MCF 10A (cell line): ENCODE results near the gene HAUS3. TPM values are rescaled to one million over a fixed set of nuclear protein-coding genes. Genes with fewer than 3 reads are reported as not detected.

Experiments
- BruUV-seq: library from RNA; stranded (reverse); fragments of 400-500 nt; replicated peaks from 2 replicates; lab custom pipeline; 2021; lab: Mats Ljungman, UMichigan
- CTCF ChIA-PET: fragments of 300-600 bp; sonication (Branson Sonifier 250); formaldehyde crosslinking; extraction: SDS; loops from one replicate; lab custom pipeline; 2021; ENCODE audit warnings: antibody characterized with exemption, inconsistent platforms; lab: Yijun Ruan, JAX
- POLR2A ChIA-PET: fragments of 300-600, 350-650 bp; sonication (Branson Sonifier 250); formaldehyde crosslinking; extraction: SDS; loops from one replicate; lab custom pipeline; 2020; ENCODE audit warnings: antibody characterized with exemption, inconsistent platforms; lab: Yijun Ruan, JAX
- DNase-seq: peaks from one replicate; pipeline ENCODE4 v3.0.0-alpha.2; 2018; ENCODE audit not compliant: unreplicated experiment
- H3K27ac Mint-ChIP-seq: one replicate; pipeline ENCODE4 v1.8.0; 2022; ENCODE audit warnings: mild to moderate bottlenecking, low read depth, mixed read lengths; ENCODE audit not compliant: unreplicated experiment
- H3K27me3 Mint-ChIP-seq: one replicate; pipeline ENCODE4 v1.8.0; 2022; ENCODE audit warnings: mixed read lengths; ENCODE audit not compliant: insufficient read depth, unreplicated experiment
- H3K36me3 Mint-ChIP-seq: one replicate; pipeline ENCODE4 v1.8.0; 2022; ENCODE audit warnings: mild to moderate bottlenecking, moderate library complexity, mixed read lengths; ENCODE audit not compliant: insufficient read depth, unreplicated experiment
- H3K4me1 Mint-ChIP-seq: one replicate; pipeline ENCODE4 v1.8.0; 2022; ENCODE audit warnings: mixed read lengths; ENCODE audit not compliant: insufficient read depth, unreplicated experiment
- H3K4me3 Mint-ChIP-seq: one replicate; pipeline ENCODE4 v1.8.0; 2022; ENCODE audit warnings: mild to moderate bottlenecking, moderate library complexity, mixed read lengths; ENCODE audit not compliant: unreplicated experiment
- H3K9me3 Mint-ChIP-seq: one replicate; pipeline ENCODE4 v1.8.0; 2022; ENCODE audit warnings: mixed read lengths; ENCODE audit not compliant: unreplicated experiment
- CTCF ChIP-seq: fragments of 200-600 bp; IDR thresholded peaks from one replicate; pipeline ENCODE4 v1.8.0; 2022; ENCODE audit warnings: antibody characterized with exemption, mild to moderate bottlenecking; ENCODE audit not compliant: unreplicated experiment
- intact Hi-C: fragments of 100-400 bp; cut with micrococcal nuclease; formaldehyde crosslinking; loops from 2 replicates; pipeline ENCODE4 v1.14.1; 2022
- total RNA-seq: library from RNA; stranded (reverse); gene quantifications from 2 replicates; pipeline ENCODE4 v1.2.3, GENCODE V29; 2022

Gene HAUS3
- total RNA-seq, 1 experiment from 2014 or later: 13.9 TPM

GRCh38 chr4:2286904-2287593 is 45.1 kb upstream of the HAUS3 start:
- no peak for TF ChIP-seq CTCF
- no peak for DNase-seq
- Mint-ChIP-seq H3K27me3 (no peaks in the 10 kb centered on the region), H3K4me3 (no peak overlapping the region), H3K36me3 (no peaks in the 10 kb centered on the region), H3K9me3 (no peaks in the 10 kb centered on the region), H3K27ac (no peak overlapping the region), H3K4me1 (no peaks in the 10 kb centered on the region)
- intact Hi-C loops: no loop called here
- ChIA-PET CTCF (interaction anchor here (0.6 kb wide), 1 partner anchor 184 kb away, joined by 3 read pairs; no protein-coding TSS in a partner anchor), POLR2A (no interaction called here)
- BruUV-seq: no TSS peak

GRCh38 chr4:2285613-2286381 is 43.9 kb upstream of the HAUS3 start:
- Mint-ChIP-seq H3K36me3 (no peaks in the 10 kb centered on the region), H3K27me3 (no peaks in the 10 kb centered on the region), H3K4me1 (no peaks in the 10 kb centered on the region), H3K4me3 (no peak overlapping the region), H3K27ac (no peak overlapping the region), H3K9me3 (no peaks in the 10 kb centered on the region)
- POLR2A ChIA-PET: no interaction called here
- no TSS peak for BruUV-seq
- no peak for TF ChIP-seq CTCF
- no peak for DNase-seq
- CTCF ChIA-PET: interaction anchor here (0.5 to 0.6 kb wide), 2 partner anchors 36 to 1317 kb away, joined by 3 read pairs; no protein-coding TSS in a partner anchor
- intact Hi-C loops: no loop called here

- peak; percentile 18 for DNase-seq
- Mint-ChIP-seq H3K4me1 (no peaks in the 10 kb centered on the region), H3K27me3 (no peaks in the 10 kb centered on the region), H3K9me3 (no peaks in the 10 kb centered on the region), H3K36me3 (no peaks in the 10 kb centered on the region), H3K27ac (no peak overlapping the region), H3K4me3 (no peak overlapping the region)
- CTCF ChIA-PET: interaction anchor here (0.5 to 0.6 kb wide), 2 partner anchors 35 to 1316 kb away, joined by 3 read pairs; no protein-coding TSS in a partner anchor
- POLR2A ChIA-PET: no interaction called here
- TF ChIP-seq CTCF: no peak
- intact Hi-C loops: loop anchor here (5.0 kb wide), 1 partner anchor 177 kb away; no protein-coding TSS in a partner anchor
- BruUV-seq: no TSS peak
Observed at GRCh38 chr4:2284934-2285612, 43.2 kb upstream of the HAUS3 start.
